ENCODE measurements around the gene SLC6A11.

Gene SLC6A11

DNA sequence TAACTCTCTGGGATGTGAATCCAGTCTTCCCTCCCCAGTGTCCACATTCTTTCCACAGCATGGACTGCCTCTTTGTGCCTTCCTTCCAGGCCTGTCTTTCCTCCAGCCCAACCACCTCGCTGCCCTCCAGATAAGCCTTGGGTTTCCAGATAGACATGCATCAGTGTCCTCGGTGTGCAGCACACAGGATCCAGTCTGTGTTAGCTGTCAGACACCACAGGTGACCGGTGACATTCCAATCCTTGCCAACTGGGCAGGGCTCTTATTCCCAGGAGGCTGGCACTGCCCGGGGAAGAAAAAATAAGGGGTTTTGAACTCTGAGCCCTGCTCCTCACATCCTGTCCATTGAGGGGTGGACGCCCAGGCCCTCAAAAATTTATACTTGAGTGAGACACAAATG is 170.6 kb downstream of the SLC6A11 start:
- no peak overlapping the region for H3K4me3 ChIP-seq (ENCODE audit: low read depth, low read length)
- no peak for DNase-seq (ENCODE audit: low read depth)

DNA sequence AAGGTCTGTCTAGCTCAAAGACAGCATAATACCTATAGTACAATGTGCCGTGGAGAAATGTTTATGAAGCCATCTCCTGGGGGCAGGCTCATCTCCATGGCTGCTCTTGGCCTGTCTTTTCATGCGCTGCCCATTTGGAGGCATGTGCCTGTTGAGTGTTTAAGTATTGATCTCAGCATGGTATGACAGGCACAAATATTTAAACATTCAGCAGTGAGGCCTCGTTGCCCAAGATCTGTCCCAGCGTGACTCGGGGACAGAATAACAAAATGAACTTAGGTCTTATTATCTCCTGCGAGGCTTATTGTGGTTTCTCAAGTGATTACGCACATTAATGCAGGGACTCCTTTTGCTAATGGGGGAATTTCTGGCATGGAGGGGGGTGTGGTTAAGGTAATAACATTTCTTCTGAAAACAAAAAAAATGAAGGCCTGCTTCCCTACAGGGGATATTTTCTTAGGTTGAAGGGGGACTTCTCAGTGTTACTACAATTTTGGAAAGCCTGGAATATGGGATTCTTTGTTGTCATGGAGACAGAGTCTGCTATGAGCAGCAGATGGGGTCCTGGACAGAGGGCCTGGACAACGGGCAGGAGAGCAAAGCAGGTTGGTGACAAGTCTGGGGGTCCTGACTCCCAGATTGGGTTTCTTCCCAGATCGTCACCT is 172.1 kb downstream of the SLC6A11 start:
- no peak for DNase-seq (ENCODE audit: low read depth)
- no peak overlapping the region for H3K4me3 ChIP-seq (ENCODE audit: low read depth, low read length)

DNA sequence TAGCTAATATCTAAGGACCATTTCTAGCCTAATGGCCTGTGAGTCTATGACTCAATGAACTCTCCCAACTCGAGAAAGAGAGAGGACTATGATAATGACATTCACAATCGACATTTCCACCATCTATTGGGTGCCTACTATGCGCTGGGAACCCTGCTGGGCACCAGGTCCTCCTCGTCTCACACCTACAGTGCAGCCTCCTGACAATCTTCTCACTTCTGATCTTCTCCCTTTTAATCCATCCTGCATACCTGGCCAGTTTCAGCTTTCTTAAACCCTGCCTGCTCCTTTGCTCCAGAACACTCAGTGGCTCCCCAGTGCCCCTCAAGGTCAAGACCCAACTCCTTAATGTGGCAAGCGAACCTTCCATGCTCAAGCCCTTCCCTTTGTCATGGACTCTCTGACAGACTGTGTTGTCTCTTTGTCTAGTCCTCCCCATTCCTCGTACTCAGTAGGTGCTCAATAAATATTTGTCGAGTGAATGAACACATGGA is 173.0 kb downstream of the SLC6A11 start:
- no peak for DNase-seq (ENCODE audit: low read depth)
- H3K4me3 ChIP-seq (ENCODE audit: low read depth, low read length): no peak overlapping the region
